Measurements from ENCODE around the gene PLD6. TPM values are rescaled to one million over a fixed set of nuclear protein-coding genes. Genes with fewer than 3 reads are reported as not detected.

Gene PLD6
- total RNA-seq, 1 donor from 2014 or later: 2.3 TPM

- TF ChIP-seq CTCF (IDR thresholded peaks at IDR 0.05; ENCODE audit: unreplicated experiment): no peak
- H3K4me3 Mint-ChIP-seq: no peak overlapping the region
- H3K9me3 Mint-ChIP-seq: no peaks in the 10 kb centered on the region
- H3K36me3 Mint-ChIP-seq: peaks cover 40% of the 10 kb centered on the region
- no peaks in the 10 kb centered on the region for H3K27me3 Mint-ChIP-seq (ENCODE audit: low read depth)
- no peak overlapping the region for H3K27ac Mint-ChIP-seq
- no peak for DNase-seq (ENCODE audit: low spot score in 2 of 2, unreplicated experiment in 2 of 2)
- no peaks in the 10 kb centered on the region for H3K4me1 Mint-ChIP-seq
Observed at GRCh38 chr17:17176341-17176740, 29.8 kb downstream of the PLD6 start.

GRCh38 chr17:17175917-17176316 lies 30.2 kb downstream of the PLD6 start:
- TF ChIP-seq CTCF (IDR thresholded peaks at IDR 0.05; ENCODE audit: unreplicated experiment): no peak
- no peak overlapping the region for H3K4me3 Mint-ChIP-seq
- H3K27ac Mint-ChIP-seq: no peak overlapping the region
- peaks cover 42% of the 10 kb centered on the region for H3K36me3 Mint-ChIP-seq
- no peaks in the 10 kb centered on the region for H3K27me3 Mint-ChIP-seq (ENCODE audit: low read depth)
- no peaks in the 10 kb centered on the region for H3K9me3 Mint-ChIP-seq
- H3K4me1 Mint-ChIP-seq: peaks cover 1% of the 10 kb centered on the region
- no peak for DNase-seq (ENCODE audit: low spot score in 2 of 2, unreplicated experiment in 2 of 2)

- no peaks in the 10 kb centered on the region for H3K9me3 Mint-ChIP-seq
- no peak overlapping the region for H3K4me3 Mint-ChIP-seq
- no peaks in the 10 kb centered on the region for H3K27me3 Mint-ChIP-seq (ENCODE audit: low read depth)
- H3K27ac Mint-ChIP-seq: no peak overlapping the region
- no peak for DNase-seq (ENCODE audit: low spot score in 2 of 2, unreplicated experiment in 2 of 2)
- peaks cover 36% of the 10 kb centered on the region for H3K36me3 Mint-ChIP-seq
- H3K4me1 Mint-ChIP-seq: peaks cover 5% of the 10 kb centered on the region
- no peak for TF ChIP-seq CTCF (IDR thresholded peaks at IDR 0.05; ENCODE audit: unreplicated experiment)
Observed at GRCh38 chr17:17175340-17175739, 30.8 kb downstream of the PLD6 start.

DNA sequence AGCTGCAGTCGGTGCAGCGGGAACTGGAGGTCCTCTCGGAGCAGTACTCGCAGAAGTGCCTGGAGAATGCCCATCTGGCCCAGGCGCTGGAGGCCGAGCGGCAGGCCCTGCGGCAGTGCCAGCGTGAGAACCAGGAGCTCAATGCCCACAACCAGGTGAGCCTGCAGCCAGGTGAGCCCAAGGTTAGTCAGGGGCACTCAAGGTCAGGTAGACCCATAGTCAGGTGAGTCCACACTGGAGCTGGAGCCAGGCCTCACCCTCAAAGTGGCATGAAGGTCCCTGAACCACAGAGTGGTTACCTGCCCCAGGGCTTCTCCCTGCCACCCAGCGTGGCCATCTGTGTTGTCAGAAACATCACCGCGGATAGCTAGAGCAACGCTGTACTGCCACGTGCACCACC lies 32.2 kb downstream of the PLD6 start:
- Mint-ChIP-seq H3K4me3 (no peak overlapping the region), H3K9me3 (no peaks in the 10 kb centered on the region), H3K36me3 (peaks cover 31% of the 10 kb centered on the region), H3K27me3 (ENCODE audit: low read depth) (no peaks in the 10 kb centered on the region), H3K4me1 (peaks cover 8% of the 10 kb centered on the region), H3K27ac (no peak overlapping the region)
- DNase-seq (ENCODE audit: low spot score in 2 of 2, unreplicated experiment in 2 of 2): no peak
- no peak for TF ChIP-seq CTCF (IDR thresholded peaks at IDR 0.05; ENCODE audit: unreplicated experiment)

GRCh38 chr17:17172990-17173389 lies 33.1 kb downstream of the PLD6 start:
- H3K27ac Mint-ChIP-seq: no peak overlapping the region

More at GRCh38 chr17:17172990-17173389, 33.1 kb downstream of the PLD6 start:
- Mint-ChIP-seq H3K27me3 (ENCODE audit: low read depth) (no peaks in the 10 kb centered on the region), H3K4me3 (no peak overlapping the region), H3K9me3 (no peaks in the 10 kb centered on the region), H3K4me1 (peaks cover 8% of the 10 kb centered on the region), H3K36me3 (peaks cover 32% of the 10 kb centered on the region)
- TF ChIP-seq CTCF (IDR thresholded peaks at IDR 0.05; ENCODE audit: unreplicated experiment): no peak
- no peak for DNase-seq (ENCODE audit: low spot score in 2 of 2, unreplicated experiment in 2 of 2)

Data from mesothelial cell of epicardium (in vitro differentiated cells).